IPS-11a (cell line): ENCODE results near the gene IL1B.

Source experiments
- H3K4me3 ChIP-seq: one replicate; pipeline ENCODE4 v1.5.1; 2013; ENCODE audit warnings: low read depth, low read length, control low read depth

Gene IL1B

DNA sequence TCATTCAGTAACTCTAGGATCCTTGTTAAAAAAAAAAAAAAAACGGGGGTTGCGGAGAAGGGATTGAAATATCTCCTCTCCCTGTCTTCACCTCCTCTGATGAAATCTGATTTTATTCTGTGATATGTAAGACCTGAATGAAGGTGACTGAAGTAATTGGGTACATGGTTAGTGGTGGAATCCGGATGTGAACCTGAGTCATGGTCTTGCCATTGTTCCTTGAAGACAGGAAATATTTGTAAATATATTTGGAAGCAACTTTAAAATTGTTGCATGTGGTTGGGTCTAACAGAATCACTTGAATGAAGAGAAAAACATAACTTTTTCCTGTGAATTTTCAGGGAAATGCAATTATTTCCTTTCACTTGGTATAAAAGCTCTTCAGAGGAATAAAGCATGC, 49.3 kb downstream of the IL1B start:
- H3K4me3 ChIP-seq, result no peak overlapping the region

DNA sequence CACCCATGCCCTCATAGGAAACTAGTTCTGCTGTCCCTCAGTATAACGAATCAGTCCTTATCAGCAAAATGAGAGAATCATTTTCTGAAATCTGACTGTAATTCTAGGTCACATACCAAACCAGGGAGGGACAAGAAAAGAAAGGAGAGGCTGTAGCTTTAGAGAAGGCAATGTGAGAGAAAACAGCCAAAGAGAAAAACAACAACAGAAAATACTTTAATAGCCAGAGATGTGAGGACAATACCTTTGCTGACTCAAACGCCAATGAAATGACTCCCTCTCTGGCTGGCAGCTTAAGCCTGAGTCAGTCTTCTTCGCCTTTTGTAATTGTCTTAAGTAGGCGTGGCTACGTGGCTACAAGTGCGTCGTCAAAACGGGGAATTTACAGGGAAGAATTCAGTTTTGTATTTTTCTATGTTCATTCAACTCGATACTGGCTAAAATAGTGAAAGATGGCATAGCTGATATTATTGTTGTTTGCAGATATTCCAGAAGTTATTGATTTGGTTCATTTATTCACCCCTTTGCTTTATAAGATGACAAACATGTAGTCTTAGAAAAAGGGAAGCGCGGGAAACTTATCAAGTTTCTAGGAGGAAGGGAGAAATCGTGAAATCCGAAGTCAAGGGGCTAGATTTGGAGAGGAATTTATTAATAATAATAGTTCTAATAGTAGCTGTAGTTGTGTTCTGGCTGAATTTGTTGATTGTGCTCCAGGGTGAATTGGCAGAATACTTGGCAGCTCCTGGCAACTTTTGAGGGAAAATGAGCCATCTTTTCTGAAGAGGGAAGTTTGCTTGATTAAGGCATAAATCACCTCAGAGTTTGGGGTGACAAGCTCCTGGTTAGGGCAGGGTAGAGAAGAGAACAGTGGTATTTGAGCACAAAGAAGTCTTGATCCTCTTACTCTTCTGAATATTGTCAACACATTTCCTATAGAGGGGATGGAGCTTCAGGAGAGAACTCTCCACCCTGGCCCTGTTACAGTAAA, 52.1 kb downstream of the IL1B start, which contains the start of gene IL1A:
Gene IL1A, minus strand, starts transcription at position 295 of the 991 bp plus-strand sequence. CDS start 723 bp downstream, outside the sequence.
- no peak within 1 kb of the TSS for H3K4me3 ChIP-seq

GRCh38 chr2:112783187-112783714, 53.3 kb downstream of the IL1B start:
- H3K4me3 ChIP-seq, result no peak overlapping the region

GRCh38 chr2:112782234-112782799, 54.3 kb downstream of the IL1B start:
- H3K4me3 ChIP-seq, result no peak overlapping the region
